Measurements from ENCODE around the gene TMEM138.

GRCh38 chr11:61359516-61359915 is 2.7 kb upstream of the TMEM138 start:
- no peak for TF ChIP-seq NR2C2 (CRISPR knock-in tag; IDR thresholded peaks at IDR 0.05)
- no peak for TF ChIP-seq TCF7 (CRISPR knock-in tag; IDR thresholded peaks at IDR 0.05; ENCODE audit: low read depth)
- TF ChIP-seq CTCF (IDR thresholded peaks at IDR 0.05) = no peak
- TF ChIP-seq ATF2 (CRISPR knock-in tag; IDR thresholded peaks at IDR 0.05; ENCODE audit: borderline replicate concordance, low read depth) = no peak
- TF ChIP-seq, protein P1, sequence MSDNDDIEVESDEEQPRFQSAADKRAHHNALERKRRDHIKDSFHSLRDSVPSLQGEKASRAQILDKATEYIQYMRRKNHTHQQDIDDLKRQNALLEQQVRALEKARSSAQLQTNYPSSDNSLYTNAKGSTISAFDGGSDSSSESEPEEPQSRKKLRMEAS (CRISPR knock-in tag; IDR thresholded peaks at IDR 0.05) = no peak
